ENCODE measurements around the gene ATG13.

GRCh38 chr11:46694607-46695006 lies 77.3 kb downstream of the ATG13 start:
- TF ChIP-seq, protein P1, sequence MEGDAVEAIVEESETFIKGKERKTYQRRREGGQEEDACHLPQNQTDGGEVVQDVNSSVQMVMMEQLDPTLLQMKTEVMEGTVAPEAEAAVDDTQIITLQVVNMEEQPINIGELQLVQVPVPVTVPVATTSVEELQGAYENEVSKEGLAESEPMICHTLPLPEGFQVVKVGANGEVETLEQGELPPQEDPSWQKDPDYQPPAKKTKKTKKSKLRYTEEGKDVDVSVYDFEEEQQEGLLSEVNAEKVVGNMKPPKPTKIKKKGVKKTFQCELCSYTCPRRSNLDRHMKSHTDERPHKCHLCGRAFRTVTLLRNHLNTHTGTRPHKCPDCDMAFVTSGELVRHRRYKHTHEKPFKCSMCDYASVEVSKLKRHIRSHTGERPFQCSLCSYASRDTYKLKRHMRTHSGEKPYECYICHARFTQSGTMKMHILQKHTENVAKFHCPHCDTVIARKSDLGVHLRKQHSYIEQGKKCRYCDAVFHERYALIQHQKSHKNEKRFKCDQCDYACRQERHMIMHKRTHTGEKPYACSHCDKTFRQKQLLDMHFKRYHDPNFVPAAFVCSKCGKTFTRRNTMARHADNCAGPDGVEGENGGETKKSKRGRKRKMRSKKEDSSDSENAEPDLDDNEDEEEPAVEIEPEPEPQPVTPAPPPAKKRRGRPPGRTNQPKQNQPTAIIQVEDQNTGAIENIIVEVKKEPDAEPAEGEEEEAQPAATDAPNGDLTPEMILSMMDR (IDR thresholded peaks at IDR 0.05 in 2 of 3, conservative IDR thresholded peaks at IDR 0.05 in 1 of 3; ENCODE audit: borderline replicate concordance in 1 of 3, insufficient read depth in 1 of 3, low read depth in 2 of 3, low read length in 2 of 3): no peak
- no peak for TF ChIP-seq RAD21 (IDR thresholded peaks at IDR 0.05; ENCODE audit: low read depth)
- no peak for TF ChIP-seq POLR2A (IDR thresholded peaks at IDR 0.05; ENCODE audit: borderline replicate concordance, extremely low read depth, insufficient read depth, insufficient read length)
- no peak for TF ChIP-seq ZNF274 (IDR thresholded peaks at IDR 0.05; ENCODE audit: low read depth, low read length)
- no peak for TF ChIP-seq SIN3A (IDR thresholded peaks at IDR 0.05; ENCODE audit: low read depth)
- no peak for TF ChIP-seq SP1 (IDR thresholded peaks at IDR 0.05; ENCODE audit: low read depth)
- TF ChIP-seq YY1 (IDR thresholded peaks at IDR 0.05; ENCODE audit: extremely low read depth, insufficient replicate concordance, low read depth, low read length): no peak
- TF ChIP-seq EZH2 (IDR thresholded peaks at IDR 0.05): no peak
- TF ChIP-seq, protein P2, sequence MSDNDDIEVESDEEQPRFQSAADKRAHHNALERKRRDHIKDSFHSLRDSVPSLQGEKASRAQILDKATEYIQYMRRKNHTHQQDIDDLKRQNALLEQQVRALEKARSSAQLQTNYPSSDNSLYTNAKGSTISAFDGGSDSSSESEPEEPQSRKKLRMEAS (IDR thresholded peaks at IDR 0.05): no peak
- no peak for TF ChIP-seq TCF7L2 (IDR thresholded peaks at IDR 0.05; ENCODE audit: borderline replicate concordance, extremely low read depth, insufficient read depth, insufficient read length)
- TF ChIP-seq POLR2AphosphoS5 (IDR thresholded peaks at IDR 0.05; ENCODE audit: low read depth, low read length): no peak
- TF ChIP-seq FOSL1 (IDR thresholded peaks at IDR 0.05; ENCODE audit: low read depth): no peak
- no peak for TF ChIP-seq ATF3 (IDR thresholded peaks at IDR 0.05)
